Lung (tissue), 12 donors: ENCODE results near the gene ABCA1. TPM values are rescaled to one million over a fixed set of nuclear protein-coding genes. Genes with fewer than 3 reads are reported as not detected.

ENCODE experiments used
- ATAC-seq: fragments of 200-7000 bp; cut with Tn5 transposase; one replicate; pipeline ENCODE4 v1.9.1; 2020; ENCODE audit warnings: moderate number of reproducible peaks; ENCODE audit not compliant: insufficient read depth, low FRiP score
- DNase-seq, 3 donors: peaks; one replicate each; pipeline ENCODE4 v3.0.0-alpha.2; 2013 to 2017
- H3K27ac ChIP-seq, 2 donors: one replicate each; pipeline ENCODE4 v1.5.1; 2013; ENCODE audit warnings: mild to moderate bottlenecking in 2 of 2, moderate library complexity in 2 of 2, control low read depth in 1 of 2, inconsistent platforms in 1 of 2, low read depth in 1 of 2, low read length in 1 of 2
- H3K27me3 ChIP-seq, 3 donors: one replicate each; pipeline ENCODE4 v1.5.1; 2013; ENCODE audit warnings: low read length in 2 of 3; ENCODE audit not compliant: control insufficient read depth in 3 of 3, insufficient read depth in 3 of 3
- H3K36me3 ChIP-seq, 4 donors: one replicate each; pipeline ENCODE4 v1.5.1; 2013; ENCODE audit warnings: low read length in 4 of 4, mild to moderate bottlenecking in 1 of 4, moderate library complexity in 1 of 4; ENCODE audit not compliant: control insufficient read depth in 4 of 4, insufficient read depth in 4 of 4
- H3K4me1 ChIP-seq, 5 donors: one replicate each; pipeline ENCODE4 v1.5.1; 2013; ENCODE audit warnings: low read length in 5 of 5, mild to moderate bottlenecking in 2 of 5, moderate library complexity in 1 of 5; ENCODE audit not compliant: control insufficient read depth in 5 of 5, insufficient read depth in 5 of 5
- H3K4me3 ChIP-seq: one replicate; pipeline ENCODE4 v1.5.1; 2013; ENCODE audit warnings: mild to moderate bottlenecking, control low read depth, moderate library complexity
- H3K9ac ChIP-seq, 2 donors: one replicate each; pipeline ENCODE4 v1.5.1; 2013; ENCODE audit warnings: low read length in 2 of 2, control low read depth in 1 of 2; ENCODE audit not compliant: insufficient read depth in 1 of 2
- H3K9me3 ChIP-seq, 4 donors: one replicate each; pipeline ENCODE4 v1.5.1; 2013; ENCODE audit warnings: low read length in 3 of 4, mild to moderate bottlenecking in 1 of 4, moderate library complexity in 1 of 4; ENCODE audit not compliant: control insufficient read depth in 4 of 4, insufficient read depth in 3 of 4
- WGBS, 2 donors: extraction: QIAGEN DNeasy Blood & Tissue Kit; methylation state at CpG; one replicate each; pipeline ENCODE4 v1.1.7; 2013; 5-methylcytosine and 5-hydroxymethylcytosine counted together
- polyA plus RNA-seq, 2 donors: library from polyadenylated mRNA; stranded (reverse); fragments of 200-250 nt; gene quantifications; one replicate each; pipeline ENCODE4 v1.2.1, GENCODE V29; 2013
- total RNA-seq, 2 donors: library from RNA; depleted of rRNA in 1 of 2; stranded (reverse); fragments of >200 nt in 1 of 2; gene quantifications; one replicate each; pipeline ENCODE4 v1.2.1, GENCODE V29; 2014 to 2021
- TF ChIP-seq, protein P1 (sequence below): IDR thresholded peaks from 2 replicates; pipeline ENCODE4 v1.5.1; 2012; ENCODE audit warnings: mild to moderate bottlenecking; ENCODE audit errors: control extremely low read depth, extremely low read depth
- donor health status: control.
- donor health status: control.
- donor health status: Bipolar disorder and iron deficiency.
- donor health status: healthy.
- donor health status: DM: yes; HTN: yes; CAD: no.

Gene ABCA1
- total and polyA plus RNA-seq, 4 donors = 5.4 to 140 (median 16.8) TPM

DNA sequence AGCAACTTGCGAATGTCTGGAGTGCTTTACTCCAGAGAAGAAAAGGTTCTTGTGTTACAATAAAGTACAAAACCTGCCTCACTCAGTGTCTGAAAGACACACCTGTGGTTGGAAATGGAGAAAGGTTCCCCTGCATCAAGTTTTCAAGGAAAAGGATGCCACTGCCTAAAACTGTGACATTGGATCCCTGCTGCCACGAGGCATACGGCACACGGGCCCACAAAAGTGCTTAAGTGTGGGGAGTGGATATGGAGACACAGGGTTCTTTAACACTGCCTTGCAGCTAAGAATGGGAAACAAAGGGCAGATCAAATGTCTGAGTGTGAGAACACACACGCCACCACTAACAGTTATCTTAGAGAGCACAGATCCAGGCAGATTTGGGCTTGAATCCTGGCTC, 89.0 kb downstream of the ABCA1 start:
- peaks cover 0 to 8% (median 0%) of the 10 kb centered on the region in 5 donors for H3K4me1 ChIP-seq
- no peak overlapping the region for H3K27ac ChIP-seq
- H3K27me3 ChIP-seq = no peaks in the 10 kb centered on the region
- TF ChIP-seq, protein P1, sequence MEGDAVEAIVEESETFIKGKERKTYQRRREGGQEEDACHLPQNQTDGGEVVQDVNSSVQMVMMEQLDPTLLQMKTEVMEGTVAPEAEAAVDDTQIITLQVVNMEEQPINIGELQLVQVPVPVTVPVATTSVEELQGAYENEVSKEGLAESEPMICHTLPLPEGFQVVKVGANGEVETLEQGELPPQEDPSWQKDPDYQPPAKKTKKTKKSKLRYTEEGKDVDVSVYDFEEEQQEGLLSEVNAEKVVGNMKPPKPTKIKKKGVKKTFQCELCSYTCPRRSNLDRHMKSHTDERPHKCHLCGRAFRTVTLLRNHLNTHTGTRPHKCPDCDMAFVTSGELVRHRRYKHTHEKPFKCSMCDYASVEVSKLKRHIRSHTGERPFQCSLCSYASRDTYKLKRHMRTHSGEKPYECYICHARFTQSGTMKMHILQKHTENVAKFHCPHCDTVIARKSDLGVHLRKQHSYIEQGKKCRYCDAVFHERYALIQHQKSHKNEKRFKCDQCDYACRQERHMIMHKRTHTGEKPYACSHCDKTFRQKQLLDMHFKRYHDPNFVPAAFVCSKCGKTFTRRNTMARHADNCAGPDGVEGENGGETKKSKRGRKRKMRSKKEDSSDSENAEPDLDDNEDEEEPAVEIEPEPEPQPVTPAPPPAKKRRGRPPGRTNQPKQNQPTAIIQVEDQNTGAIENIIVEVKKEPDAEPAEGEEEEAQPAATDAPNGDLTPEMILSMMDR = no peak
- 91 to 92% methylated on average over 5 of the region's 5 CpGs for WGBS, 2 donors
- ATAC-seq (no peak), DNase-seq (no peak)
- H3K4me3 ChIP-seq = no peak overlapping the region
- no peak overlapping the region for H3K9ac ChIP-seq
- H3K36me3 ChIP-seq = peaks cover 3 to 36% (median 14%) of the 10 kb centered on the region in 4 donors
- no peaks in the 10 kb centered on the region for H3K9me3 ChIP-seq

DNA sequence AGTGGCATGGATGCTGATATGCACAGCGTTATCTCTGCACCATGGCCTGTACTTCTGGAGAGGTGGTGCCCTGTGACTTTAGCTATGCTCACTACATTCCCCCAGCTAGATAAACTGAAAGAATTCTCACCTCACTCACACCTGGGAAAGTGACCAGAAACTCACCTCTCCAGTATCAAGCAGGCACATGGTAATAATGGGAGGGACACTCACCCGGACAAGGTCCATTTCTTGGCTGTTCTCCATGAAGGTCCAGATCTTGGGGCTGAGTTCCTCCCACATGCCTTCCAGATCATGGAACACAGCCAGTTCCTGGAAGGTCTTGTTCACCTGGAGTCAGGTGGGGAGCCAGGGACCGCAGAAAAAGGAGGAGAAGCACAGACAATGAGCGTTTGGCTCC, 91.2 kb downstream of the ABCA1 start:
- Histone ChIP-seq H3K9me3 (no peaks in the 10 kb centered on the region), H3K9ac (no peak overlapping the region), H3K36me3 (peaks cover 7 to 39% (median 16%) of the 10 kb centered on the region in 4 donors), H3K27ac (no peak overlapping the region), H3K4me1 (peaks cover 0 to 8% (median 0%) of the 10 kb centered on the region in 5 donors), H3K27me3 (no peaks in the 10 kb centered on the region), H3K4me3 (no peak overlapping the region)
- TF ChIP-seq, protein P1 = no peak
- ATAC-seq (no peak), DNase-seq (no peak)
- WGBS, 2 donors = 88 to 95% methylated on average over 4 of the region's 4 CpGs

DNA sequence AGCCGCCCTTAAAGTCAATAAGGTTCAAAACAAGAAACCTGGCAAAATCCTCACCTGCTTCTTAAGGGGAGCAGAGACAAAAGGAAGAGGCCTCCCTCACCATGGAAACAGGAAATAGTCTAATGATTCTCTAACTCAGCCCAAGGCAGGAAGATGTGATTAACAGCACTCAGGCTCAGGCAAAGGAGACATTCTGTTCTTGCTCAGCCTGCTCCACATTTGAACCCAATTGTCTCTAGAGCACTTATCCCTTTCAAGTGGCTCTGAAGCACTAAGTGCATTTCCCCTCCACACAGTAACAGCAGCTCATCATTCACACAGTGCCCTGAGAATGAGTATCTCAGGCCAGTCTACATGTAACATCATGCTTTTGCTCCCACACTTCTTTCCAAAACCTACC, 91.7 kb downstream of the ABCA1 start:
- no peak overlapping the region for H3K27ac ChIP-seq
- H3K4me3 ChIP-seq = no peak overlapping the region
- H3K9me3 ChIP-seq = no peaks in the 10 kb centered on the region
- no peak for DNase-seq
- H3K9ac ChIP-seq = no peak overlapping the region
- ATAC-seq = no peak
- WGBS, 2 donors = 72 to 76% methylated on average over 1 of the region's 1 CpG
- TF ChIP-seq, protein P1 = no peak
- no peaks in the 10 kb centered on the region for H3K27me3 ChIP-seq
- H3K36me3 ChIP-seq = peaks cover 11 to 44% (median 19%) of the 10 kb centered on the region in 4 donors
- H3K4me1 ChIP-seq = peaks cover 0 to 8% (median 0%) of the 10 kb centered on the region in 5 donors

DNA sequence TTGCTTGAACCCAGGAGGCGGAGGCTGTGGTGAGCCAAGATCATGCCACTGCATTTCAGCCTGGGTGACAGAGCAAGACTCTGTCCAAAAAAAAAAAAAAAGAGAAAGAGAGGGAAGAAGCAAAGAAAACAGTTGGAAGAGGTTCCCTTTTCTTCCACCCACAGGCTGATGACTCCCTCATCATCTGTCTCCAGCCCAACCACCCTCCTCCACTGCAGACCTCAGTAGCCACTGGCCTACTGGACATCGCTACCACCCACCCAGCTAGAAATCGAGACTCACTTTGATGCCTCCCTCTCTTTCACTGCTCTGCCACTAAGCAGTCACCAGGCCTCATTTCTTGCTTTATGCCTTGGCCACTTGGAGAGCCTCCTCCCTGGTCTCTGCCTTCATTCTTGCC, 92.8 kb downstream of the ABCA1 start:
- Histone ChIP-seq H3K36me3 (peaks cover 12 to 45% (median 20%) of the 10 kb centered on the region in 4 donors), H3K4me1 (peaks cover 0 to 8% (median 0%) of the 10 kb centered on the region in 5 donors), H3K9ac (no peak overlapping the region), H3K27ac (peak overlapping the region in 1 of 2 donors; percentile 37), H3K9me3 (no peaks in the 10 kb centered on the region), H3K4me3 (no peak overlapping the region), H3K27me3 (no peaks in the 10 kb centered on the region)
- DNase-seq (no peak), ATAC-seq (no peak)
- TF ChIP-seq, protein P1 = no peak
- 51 to 71% methylated on average over 3 of the region's 3 CpGs for WGBS, 2 donors
